Regular cardiac myocyte (primary cell): ENCODE measurements around the gene SRPK1. TPM values are rescaled to one million over a fixed set of nuclear protein-coding genes. Genes with fewer than 3 reads are reported as not detected.

Experiments used
- total RNA-seq: library from RNA; depleted of rRNA; stranded (reverse); fragments of >200 nt; gene quantifications from 2 replicates; pipeline ENCODE4 v1.2.3, GENCODE V29; 2014

SRPK1 gene
- total RNA-seq, result 57.5 and 95.7 TPM in 2 replicates

GRCh38 chr6:35920793-35921732 lies at the start of gene SRPK1:
Gene SRPK1 (minus strand): TSS chr6:35921098. CDS start chr6:35921056, 42 bp downstream.

GRCh38 chr6:35804996-35805736 lies 115.7 kb downstream of the SRPK1 start, which contains the start of gene LHFPL5:
Gene LHFPL5 (plus strand): TSS chr6:35805352. CDS start chr6:35805671, 319 bp downstream.

Other genes starting within 250 kb of the SRPK1 start
- gene FKBP5, start 232.2 kb downstream of the SRPK1 start, total RNA-seq, result 3.9 and 23.0 TPM in 2 replicates
- under 0.01 and 0.28 TPM in 2 replicates for gene ARMC12, start 184.1 kb downstream of the SRPK1 start, total RNA-seq
- not detected in 2 replicates for gene CLPSL2, start 144.5 kb downstream of the SRPK1 start, total RNA-seq
- not detected in 2 replicates for gene CLPSL1, start 140.1 kb downstream of the SRPK1 start, total RNA-seq
- not detected in 2 replicates for gene CLPS, start 123.8 kb downstream of the SRPK1 start, total RNA-seq
- not detected in 2 replicates for gene LHFPL5, start 115.7 kb downstream of the SRPK1 start, total RNA-seq
- not detected in 2 replicates for gene SLC26A8, start 103.5 kb upstream of the SRPK1 start, total RNA-seq
- gene MAPK14, start 106.7 kb upstream of the SRPK1 start, total RNA-seq, result 54.7 and 56.0 TPM in 2 replicates
- gene MAPK13, start 209.4 kb upstream of the SRPK1 start, total RNA-seq, result 16.6 and 26.5 TPM in 2 replicates